Kidney (tissue), 14 donors: ENCODE data around the gene PPP2R5A. TPM values are rescaled to one million over a fixed set of nuclear protein-coding genes. Genes with fewer than 3 reads are reported as not detected.

ENCODE experiments used
- DNase-seq, 5 donors: peaks; one replicate each; pipeline ENCODE4 v3.0.0-alpha.2; 2013 to 2020
- FAIRE-seq: peaks from 2 replicates; lab custom pipeline; 2012; peaks lifted over from hg19 to GRCh38; lab: Jason Lieb, UNC
- H3K27ac ChIP-seq, 2 donors: one replicate each; pipeline ENCODE4 v1.7.0; 2013; ENCODE audit warnings: low read depth in 2 of 2, low read length in 2 of 2, inconsistent platforms in 1 of 2
- H3K27me3 ChIP-seq: one replicate; pipeline ENCODE4 v1.7.1; 2013; ENCODE audit warnings: low read length, inconsistent platforms; ENCODE audit not compliant: control insufficient read depth, insufficient read depth
- H3K36me3 ChIP-seq, 3 donors: one replicate each; pipeline versions ENCODE4 v1.7.0 to v1.7.1; 2013; ENCODE audit warnings: low read length in 3 of 3, control low read depth in 1 of 3, inconsistent platforms in 1 of 3; ENCODE audit not compliant: insufficient read depth in 3 of 3, control insufficient read depth in 2 of 3
- H3K4me1 ChIP-seq, 3 donors: one replicate each; pipeline versions ENCODE4 v1.7.0 to v1.7.1; 2013; ENCODE audit warnings: low read length in 3 of 3, inconsistent platforms in 1 of 3, low read depth in 1 of 3; ENCODE audit not compliant: control insufficient read depth in 2 of 3, insufficient read depth in 2 of 3
- H3K4me3 ChIP-seq, 3 donors: one replicate each; pipeline versions ENCODE4 v1.7.0 to v1.8.1; 2013; ENCODE audit warnings: low read length in 3 of 3, control low read depth in 1 of 3, inconsistent platforms in 1 of 3
- H3K9ac ChIP-seq, 3 donors: one replicate each; pipeline versions ENCODE4 v1.7.0 to v1.7.1; 2013; ENCODE audit warnings: low read length in 3 of 3, control low read depth in 1 of 3, inconsistent platforms in 1 of 3
- H3K9me3 ChIP-seq, 3 donors: one replicate each; pipeline versions ENCODE4 v1.7.0 to v1.7.1; 2013; ENCODE audit warnings: low read length in 3 of 3, control low read depth in 1 of 3, inconsistent platforms in 1 of 3; ENCODE audit not compliant: control insufficient read depth in 2 of 3, insufficient read depth in 1 of 3
- intact Hi-C: fragments of 100-400 bp; cut with DNase I; formaldehyde crosslinking; loops from one replicate; pipeline ENCODE4 v1.11.1; 2022
- polyA plus RNA-seq: library from polyadenylated mRNA; stranded (reverse); fragments of 350-450 nt; fragmentation: Illumina TruSeq; extraction: RNeasy Lipid Tissue Mini Kit (QIAGEN cat#74804); gene quantifications from one replicate; pipeline ENCODE4 v1.2.3, GENCODE V29; 2014; ENCODE audit warnings: low read depth, low replicate concordance; ENCODE audit not compliant: insufficient read depth
- total RNA-seq: library from RNA; stranded (reverse); fragmentation: NEBNext Ultra II Directional; extraction: Animal tissue kit (Norgen Biotek cat#: 25700); gene quantifications from one replicate; pipeline ENCODE4 v1.2.1, GENCODE V29; 2021
- TF ChIP-seq, protein P1 (sequence below): IDR thresholded peaks from 3 replicates; pipeline ENCODE4 v1.5.1; 2012; ENCODE audit warnings: mild to moderate bottlenecking, moderate library complexity, borderline replicate concordance; ENCODE audit not compliant: insufficient read depth; ENCODE audit errors: extremely low read depth
- donor health status: control.
- donor health status: control.
- donor health status: control.
- donor health status: control.
- donor health status: control.
- donor health status: DM: yes; HTN: yes; CAD: no.
- donor health status: Normal renal cell carcinoma (clear cell type).

The PPP2R5A gene
- total and polyA plus RNA-seq, 2 donors from 2014 or later = 36.6 to 67.3 TPM

DNA sequence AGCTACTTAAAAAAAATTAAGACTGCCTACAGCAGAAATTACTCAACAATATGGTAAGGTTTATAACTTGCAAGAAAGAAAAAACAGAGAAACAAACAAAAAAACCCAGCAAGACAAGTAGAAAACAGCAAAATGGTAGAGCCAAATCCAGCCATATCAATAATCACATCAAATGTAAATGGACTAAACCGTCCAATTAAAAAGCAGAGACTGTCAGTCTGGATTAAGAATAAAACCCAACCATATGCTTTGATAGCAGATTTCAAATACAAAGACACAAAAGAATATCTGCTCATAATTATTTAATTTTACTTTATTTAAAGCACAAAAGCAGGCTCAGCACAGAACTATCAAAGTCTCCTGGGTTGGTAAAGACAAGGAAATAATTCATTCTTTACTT is 112.0 kb downstream of the PPP2R5A start:
- TF ChIP-seq, protein P1, sequence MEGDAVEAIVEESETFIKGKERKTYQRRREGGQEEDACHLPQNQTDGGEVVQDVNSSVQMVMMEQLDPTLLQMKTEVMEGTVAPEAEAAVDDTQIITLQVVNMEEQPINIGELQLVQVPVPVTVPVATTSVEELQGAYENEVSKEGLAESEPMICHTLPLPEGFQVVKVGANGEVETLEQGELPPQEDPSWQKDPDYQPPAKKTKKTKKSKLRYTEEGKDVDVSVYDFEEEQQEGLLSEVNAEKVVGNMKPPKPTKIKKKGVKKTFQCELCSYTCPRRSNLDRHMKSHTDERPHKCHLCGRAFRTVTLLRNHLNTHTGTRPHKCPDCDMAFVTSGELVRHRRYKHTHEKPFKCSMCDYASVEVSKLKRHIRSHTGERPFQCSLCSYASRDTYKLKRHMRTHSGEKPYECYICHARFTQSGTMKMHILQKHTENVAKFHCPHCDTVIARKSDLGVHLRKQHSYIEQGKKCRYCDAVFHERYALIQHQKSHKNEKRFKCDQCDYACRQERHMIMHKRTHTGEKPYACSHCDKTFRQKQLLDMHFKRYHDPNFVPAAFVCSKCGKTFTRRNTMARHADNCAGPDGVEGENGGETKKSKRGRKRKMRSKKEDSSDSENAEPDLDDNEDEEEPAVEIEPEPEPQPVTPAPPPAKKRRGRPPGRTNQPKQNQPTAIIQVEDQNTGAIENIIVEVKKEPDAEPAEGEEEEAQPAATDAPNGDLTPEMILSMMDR = no peak
- FAIRE-seq = no peak
- intact Hi-C loops = no loop called here
- Histone ChIP-seq H3K4me1 (no peaks in the 10 kb centered on the region), H3K27me3 (no peaks in the 10 kb centered on the region), H3K4me3 (no peak overlapping the region), H3K27ac (no peak overlapping the region), H3K36me3 (no peaks in the 10 kb centered on the region), H3K9ac (no peak overlapping the region), H3K9me3 (peaks cover 0 to 5% (median 3%) of the 10 kb centered on the region in 3 donors)
- no peak for DNase-seq

DNA sequence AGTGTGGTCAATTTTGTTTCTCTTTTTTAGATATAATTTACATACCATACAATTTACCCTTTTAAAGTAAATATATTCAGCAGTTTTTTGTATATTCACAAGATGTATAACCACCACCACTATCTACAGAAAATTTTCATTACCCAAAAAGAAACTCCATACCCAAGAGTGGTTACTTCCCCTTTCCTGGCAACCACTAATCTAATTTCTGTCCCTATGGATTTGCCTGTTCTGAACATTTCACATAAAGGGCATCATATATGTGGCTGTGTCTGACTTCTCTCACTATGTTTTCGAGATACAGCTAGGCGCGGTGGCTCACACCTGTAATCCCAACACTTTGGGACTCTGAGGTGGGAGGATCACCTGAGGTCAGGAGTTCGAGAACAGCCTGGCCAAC is 115.8 kb downstream of the PPP2R5A start:
- TF ChIP-seq, protein P1 = no peak
- Histone ChIP-seq H3K27ac (no peak overlapping the region), H3K4me3 (no peak overlapping the region), H3K27me3 (no peaks in the 10 kb centered on the region), H3K9me3 (peaks cover 0 to 5% (median 3%) of the 10 kb centered on the region in 3 donors), H3K36me3 (peaks cover 0 to 4% (median 2%) of the 10 kb centered on the region in 3 donors), H3K9ac (no peak overlapping the region), H3K4me1 (no peaks in the 10 kb centered on the region)
- DNase-seq (no peak), FAIRE-seq (no peak)
- intact Hi-C loops = no loop called here

DNA sequence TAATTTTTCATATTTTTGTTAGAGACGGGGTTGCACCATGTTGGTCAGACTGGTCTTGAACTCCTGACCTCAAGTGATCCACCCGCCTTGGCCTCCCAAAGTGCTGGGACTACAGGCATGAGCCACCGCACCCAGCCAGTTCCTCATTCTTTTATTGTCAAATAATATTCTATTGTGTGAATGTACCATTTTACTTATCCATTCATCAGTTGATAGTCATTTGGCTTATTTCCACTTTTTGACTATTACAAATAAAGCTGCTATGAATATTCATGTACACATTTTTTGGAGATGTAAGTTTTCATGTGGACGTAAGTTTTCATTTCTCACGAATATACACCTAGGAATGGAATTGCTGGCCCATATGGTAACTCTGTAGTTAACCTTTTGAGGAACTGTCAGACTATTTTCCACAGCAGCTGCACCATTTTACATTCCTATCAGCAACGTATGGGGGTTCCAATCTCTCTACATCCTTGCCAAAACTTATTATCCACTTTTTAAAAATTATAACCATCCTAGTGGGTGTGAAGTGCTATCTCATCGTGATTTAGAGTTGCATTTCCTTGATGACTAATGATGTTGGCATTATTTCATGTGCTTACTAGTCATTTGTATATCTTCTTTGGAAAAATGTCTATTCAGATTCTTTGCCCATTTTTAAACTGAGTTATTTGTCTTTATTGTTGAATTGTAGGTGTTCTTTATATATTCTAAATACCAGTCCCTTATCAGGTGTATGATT is 116.8 kb downstream of the PPP2R5A start:
- DNase-seq (no peak), FAIRE-seq (no peak)
- no peak overlapping the region for H3K9ac ChIP-seq
- no peaks in the 10 kb centered on the region for H3K27me3 ChIP-seq
- H3K36me3 ChIP-seq = peaks cover 0 to 4% (median 2%) of the 10 kb centered on the region in 3 donors
- TF ChIP-seq, protein P1 = no peak
- H3K4me1 ChIP-seq = no peaks in the 10 kb centered on the region
- H3K27ac ChIP-seq = no peak overlapping the region
- H3K4me3 ChIP-seq = no peak overlapping the region
- intact Hi-C loops = no loop called here
- H3K9me3 ChIP-seq = peaks cover 0 to 2% (median 2%) of the 10 kb centered on the region in 3 donors
